Sigmoid colon (tissue), 3 donors: Measurements from ENCODE around the gene TMEM11.

Experiments
- POLR2A ChIP-seq, 2 donors: fragments of 450-650 bp; IDR thresholded peaks; one replicate each; pipeline ENCODE4 v1.6.1; 2016; ENCODE audit warnings: antibody characterized with exemption in 2 of 2, mild to moderate bottlenecking in 2 of 2, moderate library complexity in 2 of 2
- TF ChIP-seq, protein P1 (sequence below), 4 experiments: fragments of 450-650 bp in 3 of 4; fragments of 200-600 bp in 1 of 4; IDR thresholded peaks; one replicate each; pipeline ENCODE4 v1.5.1; 2016 to 2019; ENCODE audit warnings: antibody characterized with exemption in 4 of 4, mild to moderate bottlenecking in 3 of 4, moderate library complexity in 2 of 4

DNA sequence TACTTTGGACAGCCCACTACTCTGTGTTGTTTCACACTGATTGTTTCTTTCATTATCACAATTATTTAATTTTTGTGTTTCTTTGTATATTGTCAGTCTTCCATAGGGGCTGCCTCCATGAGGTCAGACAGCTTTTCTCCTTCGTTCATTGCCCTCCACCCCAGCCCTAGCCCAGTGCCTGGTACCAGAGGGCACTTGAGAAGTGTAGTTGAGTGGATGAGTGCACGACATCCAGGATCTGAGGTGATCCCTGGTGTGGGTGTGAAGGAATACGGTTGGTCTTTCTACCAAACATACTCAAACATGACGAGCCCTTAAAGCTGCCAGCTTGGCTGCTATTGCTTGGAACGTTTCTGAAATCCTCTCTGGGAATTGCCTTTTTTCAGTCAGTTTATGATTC, 49.3 kb downstream of the TMEM11 start:
- TF ChIP-seq, protein P1, sequence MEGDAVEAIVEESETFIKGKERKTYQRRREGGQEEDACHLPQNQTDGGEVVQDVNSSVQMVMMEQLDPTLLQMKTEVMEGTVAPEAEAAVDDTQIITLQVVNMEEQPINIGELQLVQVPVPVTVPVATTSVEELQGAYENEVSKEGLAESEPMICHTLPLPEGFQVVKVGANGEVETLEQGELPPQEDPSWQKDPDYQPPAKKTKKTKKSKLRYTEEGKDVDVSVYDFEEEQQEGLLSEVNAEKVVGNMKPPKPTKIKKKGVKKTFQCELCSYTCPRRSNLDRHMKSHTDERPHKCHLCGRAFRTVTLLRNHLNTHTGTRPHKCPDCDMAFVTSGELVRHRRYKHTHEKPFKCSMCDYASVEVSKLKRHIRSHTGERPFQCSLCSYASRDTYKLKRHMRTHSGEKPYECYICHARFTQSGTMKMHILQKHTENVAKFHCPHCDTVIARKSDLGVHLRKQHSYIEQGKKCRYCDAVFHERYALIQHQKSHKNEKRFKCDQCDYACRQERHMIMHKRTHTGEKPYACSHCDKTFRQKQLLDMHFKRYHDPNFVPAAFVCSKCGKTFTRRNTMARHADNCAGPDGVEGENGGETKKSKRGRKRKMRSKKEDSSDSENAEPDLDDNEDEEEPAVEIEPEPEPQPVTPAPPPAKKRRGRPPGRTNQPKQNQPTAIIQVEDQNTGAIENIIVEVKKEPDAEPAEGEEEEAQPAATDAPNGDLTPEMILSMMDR (IDR thresholded peaks at IDR 0.05), result no peak
- TF ChIP-seq POLR2A (IDR thresholded peaks at IDR 0.05), result no peak
